ENCODE measurements around the gene ANKRD42.
"Not testable (repeated sequence)": the region's sequence is repeated elsewhere in the genome, so short reads cannot be mapped to it uniquely, and the experiment has no call there.

The ANKRD42 gene

DNA sequence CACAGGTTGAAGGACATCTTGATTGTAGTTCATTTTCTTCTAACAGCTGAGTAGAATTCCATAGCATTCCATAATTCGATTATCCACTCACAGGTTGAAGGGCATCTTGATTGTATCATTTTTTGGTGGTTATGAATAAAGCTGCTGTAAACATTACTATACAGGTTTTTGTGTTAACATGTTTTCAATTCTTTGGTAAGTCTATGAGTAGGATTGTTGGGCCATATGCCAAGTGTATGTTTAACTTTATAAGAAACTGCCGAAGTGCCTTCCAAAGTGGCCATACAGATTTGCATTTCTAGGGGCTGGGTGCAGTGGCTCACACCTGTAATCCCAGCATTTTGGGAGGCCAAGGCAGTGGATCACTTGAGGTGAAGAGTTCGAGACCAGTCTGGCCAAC, 44.6 kb downstream of the ANKRD42 start:
- DNase-seq (ENCODE audit: low read depth in 2 of 3, low spot score in 2 of 3) = no peak

DNA sequence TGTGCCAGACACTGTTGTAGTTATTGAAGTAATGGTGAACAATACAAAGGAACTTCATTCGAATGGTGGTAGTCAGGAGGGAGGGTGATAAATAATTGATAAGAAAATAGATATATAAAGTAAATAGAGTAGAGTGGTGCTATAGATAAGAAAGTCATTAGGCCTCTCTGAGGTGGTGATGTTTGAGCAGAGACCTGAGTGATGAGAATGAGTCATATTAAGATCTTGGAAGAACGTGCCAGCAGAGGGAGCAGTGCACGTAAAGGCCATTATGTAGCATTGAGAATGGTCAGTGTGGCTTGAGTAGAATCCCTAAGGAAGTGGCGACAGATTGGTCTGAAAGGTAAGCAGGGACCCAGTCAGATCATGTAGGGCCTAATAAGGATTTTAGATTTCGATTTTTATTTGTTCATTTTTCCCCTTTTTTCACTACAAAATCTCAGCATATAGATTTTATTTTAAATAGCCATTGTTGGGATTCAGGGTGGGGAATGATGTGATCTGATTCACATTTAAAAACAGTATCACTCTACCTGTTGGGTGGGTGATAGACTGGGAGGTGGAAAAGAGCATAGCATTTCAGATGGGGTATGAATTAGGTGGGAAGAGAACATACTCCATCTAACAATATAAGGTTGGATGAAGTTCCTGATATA, 47.9 kb downstream of the ANKRD42 start:
- no peak for DNase-seq (ENCODE audit: low read depth in 2 of 3, low spot score in 2 of 3)

DNA sequence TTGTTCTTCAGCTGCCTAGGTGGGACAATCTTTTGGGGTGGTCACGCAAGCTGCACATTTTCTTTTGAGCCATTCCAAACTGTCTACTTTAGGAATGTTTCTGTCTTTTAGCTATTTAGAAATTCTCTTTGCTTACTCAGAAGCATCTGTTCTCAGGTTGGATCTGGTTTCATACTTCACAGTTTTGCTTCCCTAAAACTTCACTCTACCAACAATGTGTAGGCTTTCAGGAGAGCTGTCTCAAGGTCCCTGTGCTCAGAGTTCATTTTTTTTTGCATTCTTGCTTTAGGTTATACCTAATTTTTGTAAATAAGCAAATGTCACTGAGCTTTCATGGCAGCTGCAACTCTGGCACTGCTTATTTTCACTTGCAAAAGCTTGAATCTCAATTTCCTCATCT, 55.9 kb downstream of the ANKRD42 start:
- DNase-seq (ENCODE audit: low read depth in 2 of 3, low spot score in 2 of 3) = no peak

DNA sequence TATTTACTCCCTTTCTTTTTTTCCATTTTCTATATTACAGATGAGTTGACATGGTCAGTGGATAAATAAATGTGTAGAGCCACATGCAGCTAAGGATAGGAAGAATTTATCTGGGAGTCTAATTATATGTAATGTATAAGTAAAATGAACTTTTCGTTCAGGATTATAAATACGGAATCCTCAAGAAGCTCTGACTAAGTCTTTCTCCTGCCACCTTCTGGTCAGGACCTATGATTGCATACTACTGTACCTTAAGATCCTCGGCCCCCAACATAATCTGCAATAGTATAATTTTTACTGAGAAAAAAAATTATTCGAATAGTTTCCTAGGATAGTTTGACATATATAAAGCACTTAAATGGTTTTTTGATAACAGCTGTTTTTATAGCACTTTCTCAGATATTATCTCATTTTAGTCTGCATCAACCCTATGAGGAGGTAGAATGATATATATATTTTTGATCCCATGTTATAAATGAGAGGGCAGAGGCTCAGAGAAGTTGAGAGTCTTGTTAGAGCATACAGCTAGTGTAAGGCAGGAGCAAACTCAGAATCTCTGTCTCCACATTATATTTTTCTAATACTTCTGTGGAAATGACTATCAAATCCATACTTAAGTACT, 56.6 kb downstream of the ANKRD42 start:
- DNase-seq (ENCODE audit: low read depth in 2 of 3, low spot score in 2 of 3) = no peak

DNA sequence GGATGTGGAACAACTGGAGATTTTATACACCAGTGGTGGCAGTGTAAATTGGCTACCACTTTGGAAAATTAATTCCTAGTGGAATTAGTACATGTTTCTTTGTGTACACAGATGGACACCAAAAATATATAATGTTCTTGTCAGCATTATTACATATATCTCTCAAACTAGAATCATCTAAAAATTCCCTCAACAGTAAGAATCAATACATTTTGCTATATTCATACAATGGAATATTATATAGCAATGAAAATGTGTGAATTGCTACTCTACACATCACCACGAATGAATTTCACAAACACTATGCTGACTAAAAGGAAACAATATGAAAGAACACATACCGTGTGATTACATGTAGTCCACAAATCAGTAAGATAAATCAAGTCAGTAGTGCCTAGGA, 58.8 kb downstream of the ANKRD42 start:
- no peak for DNase-seq (ENCODE audit: low read depth in 2 of 3, low spot score in 2 of 3)

DNA sequence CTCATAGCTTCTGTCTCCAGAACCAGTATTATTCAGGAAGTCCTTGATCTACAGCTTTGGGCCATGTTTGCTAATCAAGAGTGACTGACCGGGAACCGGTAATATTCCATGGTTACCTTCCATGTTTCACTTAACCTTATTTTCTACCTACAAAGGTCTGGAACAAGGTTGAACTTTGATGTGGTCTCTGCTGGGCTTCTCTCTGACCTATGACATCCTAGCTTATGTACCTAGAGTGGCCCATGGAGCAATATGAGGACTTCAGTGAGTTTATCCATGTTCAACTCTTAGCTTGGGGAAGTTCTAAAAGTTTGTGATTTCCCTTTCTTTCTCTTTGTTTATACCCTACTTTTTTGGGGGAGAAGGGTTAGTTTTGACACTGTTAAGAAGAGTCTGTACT, 59.4 kb downstream of the ANKRD42 start:
- DNase-seq (ENCODE audit: low read depth in 2 of 3, low spot score in 2 of 3) = no peak

DNA sequence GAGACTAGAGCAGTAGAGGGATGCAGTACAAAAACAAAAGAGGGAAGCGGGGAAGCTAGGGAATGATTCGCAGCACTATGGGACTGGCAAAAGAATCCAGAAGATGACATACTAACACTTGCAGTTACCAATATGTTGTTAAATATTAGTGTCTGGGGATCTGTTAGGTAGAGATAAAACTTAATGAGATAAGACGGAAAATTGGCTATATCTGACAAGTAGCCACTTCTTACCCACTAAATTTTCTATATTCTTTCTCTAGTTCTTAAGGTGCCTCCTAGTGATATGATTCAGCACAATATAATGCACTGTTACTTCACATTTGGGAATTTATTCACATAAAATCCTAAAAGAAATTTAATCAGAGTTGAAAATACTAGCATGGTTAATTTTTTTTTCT, 61.9 kb downstream of the ANKRD42 start:
- DNase-seq (ENCODE audit: low read depth in 2 of 3, low spot score in 2 of 3) = no peak

DNA sequence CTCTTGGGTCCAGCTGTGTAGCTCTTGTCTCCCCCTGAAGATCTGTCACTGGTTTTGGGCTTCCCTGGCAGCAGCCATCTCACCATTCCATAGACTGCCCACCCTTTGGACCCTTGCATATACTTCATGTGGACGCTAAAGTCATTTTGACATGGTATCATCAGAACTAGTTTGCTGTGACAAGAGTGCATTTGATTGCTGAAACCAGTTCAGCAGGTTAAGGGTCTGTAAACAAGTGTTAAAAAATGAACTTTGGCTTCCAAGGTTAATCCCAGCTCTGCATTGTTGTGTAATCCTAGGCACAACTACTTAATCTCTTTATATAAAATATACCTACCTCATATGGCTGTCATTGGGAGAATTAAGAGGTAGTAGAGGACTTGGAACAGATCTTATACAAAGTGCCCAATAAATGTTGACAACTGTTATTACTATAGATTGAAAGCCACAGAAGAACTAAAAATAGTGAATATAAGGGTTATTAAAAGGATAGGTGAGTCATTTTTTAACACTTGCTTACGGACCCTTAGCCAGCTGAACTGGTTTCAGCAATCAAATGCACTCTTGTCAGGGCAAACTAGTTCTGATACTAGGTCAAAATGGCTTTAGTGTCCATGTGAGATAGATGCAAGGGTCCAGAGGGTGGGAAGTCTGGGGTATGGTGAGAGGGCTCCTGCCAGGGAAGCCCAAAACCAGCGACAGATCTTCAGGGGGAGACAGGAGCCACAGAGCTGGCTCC, 63.3 kb downstream of the ANKRD42 start:
- DNase-seq (ENCODE audit: low read depth in 2 of 3, low spot score in 2 of 3) = no peak

DNA sequence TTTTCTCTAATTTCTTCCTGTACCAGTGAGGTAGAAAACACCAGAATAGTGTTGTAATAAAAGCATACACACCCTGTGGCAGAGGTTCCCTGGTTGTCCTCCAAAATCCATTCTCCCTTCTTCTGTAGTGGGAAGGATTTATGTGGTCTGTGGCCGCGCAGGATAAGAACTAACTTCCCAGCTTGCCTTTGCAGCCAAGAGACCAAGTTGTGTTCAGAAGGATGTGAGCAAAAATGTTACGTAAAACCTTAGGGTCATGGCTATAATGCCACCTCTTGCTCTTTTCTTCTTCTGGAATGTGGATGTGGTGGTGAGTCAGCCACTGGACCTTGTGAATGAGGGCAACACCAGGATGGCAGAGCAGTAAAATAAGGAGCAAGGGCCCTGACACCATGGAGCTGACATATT, 64.3 kb downstream of the ANKRD42 start:
- no peak for DNase-seq (ENCODE audit: low read depth in 2 of 3, low spot score in 2 of 3)

DNA sequence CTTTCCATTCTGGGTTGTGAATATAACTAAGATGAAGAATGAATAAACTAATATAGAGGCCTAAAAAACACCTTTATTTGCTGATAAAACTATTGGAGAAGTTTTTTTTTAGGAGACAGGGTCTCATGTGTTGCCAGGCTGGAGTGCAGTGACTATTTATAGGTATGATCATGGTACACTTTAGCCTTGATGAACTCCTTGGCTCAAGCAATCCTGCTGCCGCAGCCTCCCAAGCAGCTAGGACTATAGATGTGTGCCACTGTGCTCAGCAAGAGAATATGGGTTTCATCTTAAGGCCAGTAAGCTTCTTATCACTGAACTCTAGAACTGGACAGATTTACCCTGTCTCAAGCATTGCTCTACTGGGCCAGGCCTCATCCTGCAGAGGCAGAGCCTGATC, 66.0 kb downstream of the ANKRD42 start:
- DNase-seq (ENCODE audit: low read depth in 2 of 3, low spot score in 2 of 3) = no peak

DNA sequence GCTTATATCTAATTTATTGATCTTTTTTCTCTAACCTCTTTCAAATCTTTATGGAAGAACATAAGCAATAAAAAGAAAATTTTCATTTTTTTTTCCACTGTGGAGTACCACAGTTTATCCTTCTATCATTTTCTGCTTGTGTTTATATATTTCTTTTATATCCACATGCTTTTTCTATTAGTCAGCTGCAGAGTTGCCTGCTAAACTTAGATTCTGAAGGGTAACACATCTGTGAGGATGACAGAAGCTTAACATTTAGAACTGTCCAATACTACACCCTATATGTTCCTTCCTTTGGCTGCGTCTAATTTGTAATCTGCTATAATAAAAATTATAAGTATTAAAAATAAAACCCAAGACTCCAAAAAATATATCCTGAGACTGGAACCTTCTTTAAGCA, 71.8 kb downstream of the ANKRD42 start:
- no peak for DNase-seq (ENCODE audit: low read depth in 2 of 3, low spot score in 2 of 3)

DNA sequence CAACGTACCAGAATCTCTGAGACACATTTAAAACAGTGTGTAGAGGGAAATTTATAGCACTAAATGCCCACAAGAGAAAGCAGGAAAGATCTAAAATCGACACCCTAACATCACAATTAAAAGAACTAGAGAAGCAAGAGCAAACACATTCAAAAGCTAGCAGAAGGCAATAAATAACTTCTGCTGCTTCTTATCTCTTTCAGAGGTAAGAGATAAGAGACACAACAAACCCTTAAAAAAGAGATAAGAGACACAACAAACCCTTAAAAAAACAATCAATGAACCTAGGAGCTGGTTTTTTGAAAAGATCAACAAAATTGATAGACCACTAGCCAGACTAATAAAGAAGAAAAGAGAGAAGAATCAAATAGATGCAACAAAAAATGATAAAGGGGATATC, 75.6 kb downstream of the ANKRD42 start:
- not testable (repeated sequence) for DNase-seq (ENCODE audit: low read depth in 2 of 3, low spot score in 2 of 3)

DNA sequence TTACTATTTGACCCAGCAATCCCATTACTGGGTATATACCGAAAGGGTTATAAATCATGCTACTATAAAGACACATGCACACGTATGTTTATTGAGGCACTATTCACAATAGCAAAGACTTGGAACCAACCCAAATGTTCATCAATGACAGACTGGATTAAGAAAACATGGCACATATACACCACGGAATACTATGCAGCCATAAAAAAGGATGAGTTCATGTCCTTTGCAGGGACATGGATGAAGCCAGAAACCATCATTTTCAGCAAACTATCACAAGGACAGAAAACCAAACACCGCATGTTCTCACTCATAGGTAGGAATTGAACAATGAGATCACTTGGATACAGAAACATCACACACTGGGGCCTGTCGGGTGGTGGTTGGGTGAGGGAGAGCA, 78.2 kb downstream of the ANKRD42 start:
- not testable (repeated sequence) for DNase-seq (ENCODE audit: low read depth in 2 of 3, low spot score in 2 of 3)

DNA sequence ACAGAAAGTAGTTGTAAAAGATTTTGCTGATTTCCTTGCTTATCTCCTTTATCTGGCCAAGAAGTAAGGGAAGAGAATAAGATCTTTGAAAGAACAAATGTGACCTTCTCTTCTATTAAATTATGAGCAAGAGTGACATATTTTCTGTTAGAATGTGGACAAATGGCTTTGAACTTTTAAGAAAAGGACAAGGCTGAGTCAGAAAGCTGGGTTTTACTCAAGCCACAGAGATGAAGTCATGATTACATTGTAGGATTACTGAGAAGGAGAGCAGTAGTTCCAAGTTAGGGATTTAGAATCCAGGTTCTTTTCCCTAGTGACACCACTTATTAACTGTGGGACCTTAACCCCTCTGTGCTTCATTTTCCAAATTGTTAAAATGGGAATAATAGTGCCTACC, 79.1 kb downstream of the ANKRD42 start:
- DNase-seq (ENCODE audit: low read depth in 2 of 3, low spot score in 2 of 3) = no peak

DNA sequence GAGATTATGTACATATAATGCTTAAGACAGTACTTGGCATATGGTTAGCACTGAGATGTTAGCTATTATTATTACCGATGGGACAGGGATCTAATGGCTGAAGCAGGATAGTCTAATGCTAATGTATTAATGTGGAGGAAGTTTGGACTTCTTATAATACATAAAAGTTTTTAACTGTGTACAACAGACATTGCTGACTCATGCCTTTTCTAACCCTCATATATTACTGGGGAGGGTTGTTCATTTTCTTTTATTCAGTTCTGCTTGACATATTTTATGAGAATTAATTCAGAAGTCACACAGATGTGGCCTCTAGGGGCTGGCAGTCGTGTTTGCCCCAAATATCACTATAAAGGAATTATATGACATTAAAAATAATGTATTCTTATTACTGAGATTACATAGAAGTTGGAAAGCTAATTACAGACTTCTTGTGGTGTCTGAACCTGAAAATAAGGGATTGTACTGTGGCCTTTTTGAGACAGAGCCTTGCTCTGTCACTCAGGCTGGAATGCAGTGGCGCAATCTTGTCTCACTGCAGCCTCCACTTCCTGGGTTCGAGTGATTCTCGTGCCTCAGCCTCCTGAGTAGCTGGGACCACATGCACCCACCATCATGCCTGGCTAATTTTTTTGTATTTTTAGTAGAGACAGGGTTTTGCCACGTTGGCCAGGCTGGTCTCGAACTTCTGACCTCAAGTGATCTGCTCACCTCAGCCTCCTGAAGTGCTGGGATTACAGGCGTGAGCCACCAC, 82.6 kb downstream of the ANKRD42 start:
- DNase-seq (ENCODE audit: low read depth in 2 of 3, low spot score in 2 of 3) = no peak

DNA sequence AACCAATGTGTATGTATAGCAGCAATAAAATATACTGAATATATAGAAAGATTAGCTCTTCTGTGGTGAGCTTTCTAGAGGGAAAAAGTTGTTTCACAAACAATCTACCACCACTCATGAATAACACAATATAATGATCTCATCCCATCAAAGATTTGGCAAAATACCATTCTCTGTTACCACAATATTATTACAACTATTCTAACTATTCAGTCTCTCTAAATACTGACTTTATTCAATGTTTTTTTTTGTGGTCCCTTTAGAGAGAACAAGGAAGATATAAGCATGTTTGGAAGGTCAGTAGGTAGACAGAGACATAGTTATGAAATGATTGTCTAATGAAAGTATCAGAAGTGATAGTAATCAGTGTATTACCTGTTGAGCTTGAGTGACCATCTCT, 84.8 kb downstream of the ANKRD42 start:
- no peak for DNase-seq (ENCODE audit: low read depth in 2 of 3, low spot score in 2 of 3)

DNA sequence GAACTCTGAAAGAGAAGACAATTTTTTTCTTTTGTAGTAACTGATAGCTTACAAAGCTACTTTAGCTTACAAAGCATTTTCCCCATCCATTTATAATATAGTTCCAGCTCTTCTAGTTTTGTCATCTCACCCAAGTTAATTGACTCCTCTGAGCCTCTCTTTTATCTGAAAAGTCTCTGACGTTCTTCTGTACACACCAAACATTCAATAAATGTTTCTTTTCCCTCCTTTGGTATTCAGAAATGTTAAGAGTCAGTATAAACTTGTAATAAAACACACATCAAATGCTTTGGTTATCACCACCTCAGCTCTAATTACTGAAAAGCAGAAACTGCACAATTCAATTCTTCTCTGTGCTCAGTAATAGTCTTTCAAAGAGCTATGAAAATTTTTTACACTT, 86.7 kb downstream of the ANKRD42 start:
- DNase-seq (ENCODE audit: low read depth in 2 of 3, low spot score in 2 of 3) = no peak

DNA sequence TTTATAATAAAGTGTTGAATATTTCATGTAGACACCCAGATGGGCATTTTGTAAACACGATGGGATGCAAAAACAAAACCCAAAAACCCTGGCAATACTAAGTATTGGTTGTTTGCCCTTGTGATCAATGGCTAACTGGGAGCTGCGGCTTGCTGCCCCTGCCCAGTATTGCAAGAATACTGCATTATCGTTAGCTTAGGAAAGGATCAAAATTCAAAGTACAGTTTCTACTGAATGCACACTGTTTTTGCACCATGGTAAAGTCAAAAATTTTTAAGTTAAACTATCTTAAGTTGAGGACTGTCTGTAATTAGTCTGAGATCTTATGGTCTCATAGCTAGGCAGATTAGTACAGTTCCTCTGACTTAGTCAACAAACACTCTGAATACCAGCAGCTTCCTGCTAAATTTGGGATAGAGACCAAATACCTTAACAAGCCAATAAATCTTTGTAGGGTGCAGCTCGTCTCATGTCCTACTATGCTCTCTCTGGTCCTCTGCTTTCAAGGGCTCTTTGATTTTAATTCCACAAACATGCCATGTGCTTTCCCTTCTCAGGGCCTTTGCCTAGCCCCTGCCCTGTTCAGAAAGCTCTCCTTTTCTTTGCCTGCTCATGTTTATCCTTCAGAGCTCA, 88.7 kb downstream of the ANKRD42 start:
- no peak for DNase-seq (ENCODE audit: low read depth in 2 of 3, low spot score in 2 of 3)

DNA sequence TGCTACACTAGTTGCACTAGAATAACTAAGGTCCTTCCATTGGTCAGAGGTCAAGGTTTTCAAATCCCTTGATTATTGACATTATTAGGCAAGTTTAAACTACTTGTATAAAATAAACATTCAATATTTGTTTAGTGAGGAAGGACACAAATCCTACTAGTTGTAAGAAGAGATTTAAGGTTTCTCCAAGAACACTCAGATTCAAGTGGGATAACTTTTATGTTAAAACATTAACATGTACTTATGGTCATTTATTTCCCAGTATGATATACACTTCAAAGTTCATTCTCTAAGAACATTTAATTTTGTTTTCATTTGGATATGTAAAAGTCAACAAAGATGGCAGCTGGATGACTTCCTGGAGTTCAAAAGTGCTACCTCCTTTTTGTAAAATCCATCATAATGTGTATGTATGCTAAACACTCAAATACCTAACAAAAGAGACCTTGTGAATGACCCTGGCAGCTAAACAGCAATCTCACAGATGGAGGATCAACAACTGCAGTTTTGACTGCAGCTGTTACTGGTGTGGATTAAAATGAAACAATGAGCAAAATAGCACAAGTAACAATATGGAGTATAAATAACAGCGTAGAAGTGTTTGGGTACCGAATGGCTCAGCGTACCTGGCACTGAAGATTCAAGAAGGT, 91.1 kb downstream of the ANKRD42 start:
- DNase-seq (ENCODE audit: low read depth in 2 of 3, low spot score in 2 of 3) = no peak

DNA sequence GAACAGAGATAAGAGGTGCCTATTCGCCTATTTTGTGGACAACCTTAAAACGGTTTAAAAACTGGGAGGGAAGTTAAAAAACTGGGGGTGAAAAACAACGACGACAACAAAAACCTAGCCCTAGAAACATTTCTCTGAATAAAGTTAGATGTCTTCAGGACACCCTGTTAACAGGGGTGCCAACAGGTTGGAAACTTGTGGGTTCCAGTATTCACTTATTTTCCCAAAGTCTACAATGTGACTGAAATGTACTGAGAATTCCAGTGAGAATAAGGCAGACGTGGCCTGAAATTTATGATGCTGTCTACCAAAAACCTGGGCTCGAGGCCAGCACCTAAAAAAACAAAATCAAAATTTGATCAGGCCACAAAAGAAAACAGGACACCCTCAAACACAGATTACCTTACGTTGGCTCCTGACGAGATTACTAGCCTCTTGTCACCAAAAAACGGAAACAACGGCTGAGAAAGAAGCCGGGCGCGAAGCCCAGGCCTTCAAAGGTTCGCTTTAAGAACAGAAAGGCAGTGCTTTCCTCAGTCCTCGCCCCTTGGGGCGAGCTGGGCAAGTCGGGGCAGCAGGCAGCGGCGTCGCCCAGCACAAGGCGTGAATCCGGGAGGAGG, 91.7 kb downstream of the ANKRD42 start:
- DNase-seq (ENCODE audit: low read depth in 2 of 3, low spot score in 2 of 3) = no peak

Measured in activated CD8-positive, alpha-beta memory T cell treated with anti-CD3 and anti-CD28 coated beads for 48 hours (primary cell).